Measurements from ENCODE around the gene PARVG.
"Not testable (repeated sequence)": the region's sequence is repeated elsewhere in the genome, so short reads cannot be mapped to it uniquely, and the experiment has no call there.

Gene PARVG

DNA sequence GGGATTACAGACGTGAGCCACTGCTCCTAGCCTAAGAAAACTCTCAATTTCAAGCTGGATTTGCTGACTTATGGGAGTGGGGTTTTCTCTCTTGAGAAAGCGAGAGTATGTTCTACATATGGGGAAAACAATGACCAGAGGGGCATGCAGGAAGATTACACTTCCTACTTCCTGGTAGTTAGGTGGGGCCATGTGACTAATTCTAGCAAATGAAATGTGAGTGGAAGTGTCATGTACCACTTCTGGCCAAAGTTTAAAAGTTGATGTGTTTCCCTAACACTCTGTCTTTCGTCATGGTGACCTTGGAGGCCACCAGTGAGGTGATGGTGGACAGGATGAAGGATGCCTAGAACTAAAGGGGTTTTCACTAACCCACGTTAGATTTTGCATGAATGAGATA is 50.5 kb downstream of the PARVG start:
- FAIRE-seq = peak; percentile 26
- DNase-seq (ENCODE audit: insufficient read length, low spot score) = no peak

- not testable (repeated sequence) for DNase-seq (ENCODE audit: insufficient read length, low spot score); FAIRE-seq
These were observed 53.6 kb downstream of the PARVG start for GRCh38 chr22:44234372-44234771.

DNA sequence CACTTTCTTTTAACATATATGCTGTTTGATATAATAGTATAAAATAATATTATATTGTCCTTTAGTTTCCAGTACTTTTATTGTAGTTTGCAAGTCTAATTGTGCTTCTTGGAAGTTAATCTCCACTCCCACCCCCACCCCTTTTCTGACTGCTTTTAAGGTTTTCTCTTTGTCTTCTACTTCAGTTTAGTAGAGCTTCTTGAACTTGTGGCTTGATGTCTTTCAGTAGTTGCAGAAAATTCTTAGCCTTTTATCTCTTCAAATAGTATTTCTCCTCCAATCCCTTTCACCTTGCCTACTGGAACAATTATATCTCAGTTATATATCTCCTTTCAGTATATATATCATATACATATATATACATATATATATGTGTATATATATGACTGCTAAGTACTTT is 56.6 kb downstream of the PARVG start:
- FAIRE-seq = no peak
- no peak for DNase-seq (ENCODE audit: insufficient read length, low spot score)

DNA sequence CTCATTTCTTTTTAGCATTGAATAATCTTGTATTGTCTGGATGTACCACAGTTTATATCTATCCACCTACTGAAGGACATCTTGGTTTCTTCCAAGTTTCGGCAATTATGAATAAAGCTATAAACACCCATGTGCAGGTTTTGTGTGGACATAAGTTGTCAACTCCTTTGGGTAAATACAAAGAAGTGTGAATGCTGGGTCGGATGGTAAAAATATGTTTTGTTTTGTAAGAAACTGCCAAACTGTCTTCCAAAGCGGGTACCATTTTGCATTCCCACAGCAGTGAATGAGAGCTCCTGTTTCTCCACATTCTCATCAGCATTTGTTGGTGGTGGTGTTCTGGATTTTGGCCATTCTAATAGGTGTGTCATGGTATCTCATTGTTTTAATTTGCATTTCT is 60.4 kb downstream of the PARVG start:
- FAIRE-seq; DNase-seq (ENCODE audit: insufficient read length, low spot score): not testable (repeated sequence)

GRCh38 chr22:44242946-44243724 is 62.4 kb downstream of the PARVG start:
- FAIRE-seq (no peak), DNase-seq (ENCODE audit: insufficient read length, low spot score) (no peak)

- no peak for FAIRE-seq
- DNase-seq (ENCODE audit: insufficient read length, low spot score) = no peak
These were observed 63.0 kb downstream of the PARVG start for GRCh38 chr22:44243761-44244160.

GRCh38 chr22:44244265-44244822 is 63.6 kb downstream of the PARVG start:
- DNase-seq (ENCODE audit: insufficient read length, low spot score) (no peak), FAIRE-seq (no peak)

GRCh38 chr22:44245438-44245837 is 64.7 kb downstream of the PARVG start:
- no peak for FAIRE-seq
- no peak for DNase-seq (ENCODE audit: insufficient read length, low spot score)

DNA sequence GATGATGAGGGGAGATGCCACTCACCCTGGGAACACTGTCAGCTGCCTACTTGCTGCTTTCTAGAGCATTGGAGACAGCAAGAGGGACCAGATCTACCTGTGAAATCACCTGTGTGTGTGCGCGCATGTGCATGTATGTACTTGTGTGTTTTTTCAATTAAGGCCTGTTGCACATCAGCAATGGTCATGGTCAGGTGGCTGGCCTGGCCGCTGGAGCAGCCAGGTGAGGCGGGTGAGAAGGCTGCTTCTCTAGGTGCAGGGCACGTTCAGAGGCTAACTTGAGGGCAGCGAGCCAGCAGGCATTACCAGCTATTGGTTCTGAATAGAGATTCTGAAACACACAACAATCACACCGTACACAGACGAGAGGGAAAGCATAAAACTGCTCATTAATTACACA is 65.1 kb downstream of the PARVG start:
- no peak for DNase-seq (ENCODE audit: insufficient read length, low spot score)
- no peak for FAIRE-seq

DNA sequence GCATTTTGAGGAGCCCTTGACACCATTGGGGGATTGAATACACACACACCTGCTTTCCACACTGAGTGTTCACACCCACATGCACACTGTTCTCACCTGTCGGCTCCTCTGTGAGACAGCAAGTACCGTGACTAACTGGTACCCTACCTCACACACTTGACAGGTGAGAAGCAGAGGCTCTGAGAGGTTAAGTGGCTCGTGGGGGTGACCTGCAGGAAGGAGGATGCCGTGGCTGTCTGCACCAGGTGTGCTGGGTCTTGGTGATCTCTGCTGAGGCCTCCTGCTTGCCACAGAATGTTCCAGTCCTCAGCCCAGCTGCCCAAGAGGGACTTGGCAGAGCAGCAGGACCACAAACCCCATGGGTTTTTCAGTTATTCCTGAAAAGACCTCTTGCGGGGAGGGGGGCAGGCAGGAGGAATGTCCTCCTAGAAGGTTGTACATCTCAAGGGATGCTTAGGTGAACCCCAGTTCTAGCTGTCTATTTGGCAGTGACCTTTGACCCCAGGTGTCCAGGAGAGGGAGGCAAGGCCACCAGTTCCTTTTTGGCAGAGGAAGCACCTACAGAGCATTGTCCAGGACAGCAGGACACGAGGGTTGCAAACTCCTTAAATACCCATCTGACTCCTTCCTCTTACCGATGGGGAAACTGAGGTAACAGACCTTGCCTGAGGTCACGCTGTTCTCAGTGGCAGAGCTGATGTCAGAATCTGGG is 66.0 kb downstream of the PARVG start:
- FAIRE-seq (no peak), DNase-seq (ENCODE audit: insufficient read length, low spot score) (no peak)

GRCh38 chr22:44247346-44247745 is 66.6 kb downstream of the PARVG start:
- FAIRE-seq (no peak), DNase-seq (ENCODE audit: insufficient read length, low spot score) (no peak)

- FAIRE-seq = no peak
- DNase-seq (ENCODE audit: insufficient read length, low spot score) = no peak
These were observed 67.5 kb downstream of the PARVG start for GRCh38 chr22:44247923-44248892.

GRCh38 chr22:44248926-44249325 is 68.2 kb downstream of the PARVG start:
- DNase-seq (ENCODE audit: insufficient read length, low spot score) = no peak
- no peak for FAIRE-seq

DNA sequence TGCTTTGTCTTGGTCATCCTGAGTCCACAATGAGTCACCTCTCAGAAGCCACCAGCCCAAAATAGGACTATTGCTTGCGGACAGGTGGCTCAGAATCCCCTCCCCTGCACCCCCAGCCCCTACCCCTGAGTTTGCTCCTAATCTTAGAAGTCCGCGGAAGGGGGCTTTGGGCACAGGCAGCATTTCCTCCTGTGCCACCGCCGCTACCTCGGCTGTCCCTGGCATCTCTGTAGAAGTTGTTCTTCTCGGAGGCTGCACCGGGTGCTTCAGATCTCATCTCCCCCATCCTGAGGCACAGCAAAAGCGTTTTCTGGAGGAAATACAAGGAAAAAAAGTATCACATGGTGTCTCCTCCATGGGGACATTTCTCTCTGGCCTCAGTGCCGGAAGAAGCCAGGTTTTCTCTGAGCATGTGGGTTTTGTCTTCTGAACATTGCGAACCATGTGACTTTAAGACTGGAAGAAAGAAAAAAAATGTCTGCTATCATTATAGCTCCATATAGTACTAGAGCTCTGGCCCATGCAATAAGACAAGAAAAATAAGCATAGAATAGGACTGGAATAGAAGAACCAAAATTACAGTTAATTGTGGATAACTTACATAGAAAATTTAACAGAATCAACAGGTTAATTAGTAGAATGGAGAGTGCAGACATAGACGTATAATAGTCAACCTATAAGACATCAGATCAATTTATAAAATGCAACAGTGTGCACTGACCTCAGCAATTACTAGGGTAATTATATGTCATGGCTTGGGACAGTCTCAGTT is 68.8 kb downstream of the PARVG start:
- FAIRE-seq (no peak), DNase-seq (ENCODE audit: insufficient read length, low spot score) (no peak)

DNA sequence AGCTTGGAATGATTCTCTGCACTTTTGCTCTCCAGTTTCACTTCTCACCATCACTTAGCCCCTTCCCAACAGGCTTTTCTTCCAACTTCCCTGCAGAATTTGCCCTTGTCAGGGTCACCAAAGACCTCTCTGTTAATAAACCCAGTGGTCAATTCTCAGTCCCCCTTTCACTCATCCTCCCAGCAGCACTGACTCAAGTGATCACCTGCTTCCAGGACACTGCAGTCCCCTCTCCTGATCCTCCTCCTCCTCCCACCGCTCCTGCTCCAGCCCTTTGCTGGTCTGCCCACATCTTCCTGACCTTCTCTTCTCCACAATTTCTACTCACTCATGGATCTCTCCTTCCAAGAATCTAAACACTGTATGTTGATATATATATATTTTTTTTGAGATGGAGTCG is 74.1 kb downstream of the PARVG start:
- FAIRE-seq = no peak
- DNase-seq (ENCODE audit: insufficient read length, low spot score) = no peak

DNA sequence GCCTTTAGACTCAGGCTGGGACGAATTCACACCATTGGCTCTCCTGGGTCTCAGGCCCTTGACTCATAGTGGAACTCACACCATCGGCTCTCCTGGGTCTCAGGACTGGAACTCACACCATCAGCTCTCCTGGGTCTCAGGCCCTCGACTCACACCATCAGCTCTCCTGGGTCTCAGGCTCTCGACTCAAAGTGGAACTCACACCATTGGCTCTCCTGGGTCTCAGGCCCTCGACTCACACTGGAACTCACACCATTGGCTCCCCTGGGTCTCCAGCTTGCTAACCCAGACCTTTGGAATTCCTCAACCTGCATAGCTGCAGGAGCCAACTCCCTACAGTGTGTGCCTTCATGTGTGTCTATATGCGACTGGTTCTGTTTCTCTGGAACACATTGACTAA is 75.4 kb downstream of the PARVG start:
- no peak for FAIRE-seq
- DNase-seq (ENCODE audit: insufficient read length, low spot score) = no peak

DNA sequence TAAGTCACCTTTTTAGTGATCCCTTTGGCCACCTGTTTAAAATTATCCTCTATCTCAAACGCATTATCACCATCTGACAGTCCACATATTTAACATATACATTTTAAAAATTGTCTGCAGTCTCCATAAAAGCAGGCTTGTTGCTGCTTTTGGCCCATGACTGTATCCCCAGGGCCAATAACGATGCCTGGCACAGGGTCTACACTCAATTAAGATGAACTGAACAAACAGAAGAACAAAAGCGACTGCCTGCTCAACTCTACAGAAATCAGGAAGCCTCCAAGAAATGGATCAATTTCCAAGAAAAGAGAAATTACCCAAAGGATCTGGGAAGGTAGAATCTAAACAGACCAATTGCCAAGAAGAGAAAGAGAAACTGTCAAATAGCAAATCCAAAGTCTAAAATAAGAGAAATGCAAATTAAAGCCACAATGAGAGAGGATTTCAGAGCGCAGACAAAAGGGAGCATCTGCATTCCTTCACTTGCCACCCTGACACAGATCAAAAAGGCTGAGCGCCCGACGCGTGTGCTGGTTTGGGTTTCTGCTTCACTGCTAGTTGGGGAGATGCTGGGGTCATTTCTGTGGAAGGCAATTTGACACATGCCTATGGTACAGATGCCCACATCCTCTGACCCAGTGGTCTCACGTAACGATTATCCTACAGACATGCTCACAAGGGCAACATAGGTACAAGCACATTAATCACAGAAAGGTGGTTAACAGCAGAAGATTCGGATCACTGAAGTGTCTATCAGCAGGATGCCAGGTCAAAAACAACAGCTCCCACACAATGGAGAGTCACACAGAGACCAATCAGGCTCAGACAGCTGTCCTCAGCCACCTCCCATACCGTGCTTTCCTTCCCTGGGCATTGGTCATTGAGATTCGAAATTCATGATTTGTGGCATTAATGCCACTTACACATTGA is 76.1 kb downstream of the PARVG start:
- FAIRE-seq (no peak), DNase-seq (ENCODE audit: insufficient read length, low spot score) (no peak)

Measured in GM19239 (cell line).